GDM1 (cell line): ENCODE measurements around the gene BMP4.

ENCODE experiments used
- DNase-seq: peaks from one replicate; lab custom pipeline; 2025; lab: John Stamatoyannopoulos, UW

The BMP4 gene

DNA sequence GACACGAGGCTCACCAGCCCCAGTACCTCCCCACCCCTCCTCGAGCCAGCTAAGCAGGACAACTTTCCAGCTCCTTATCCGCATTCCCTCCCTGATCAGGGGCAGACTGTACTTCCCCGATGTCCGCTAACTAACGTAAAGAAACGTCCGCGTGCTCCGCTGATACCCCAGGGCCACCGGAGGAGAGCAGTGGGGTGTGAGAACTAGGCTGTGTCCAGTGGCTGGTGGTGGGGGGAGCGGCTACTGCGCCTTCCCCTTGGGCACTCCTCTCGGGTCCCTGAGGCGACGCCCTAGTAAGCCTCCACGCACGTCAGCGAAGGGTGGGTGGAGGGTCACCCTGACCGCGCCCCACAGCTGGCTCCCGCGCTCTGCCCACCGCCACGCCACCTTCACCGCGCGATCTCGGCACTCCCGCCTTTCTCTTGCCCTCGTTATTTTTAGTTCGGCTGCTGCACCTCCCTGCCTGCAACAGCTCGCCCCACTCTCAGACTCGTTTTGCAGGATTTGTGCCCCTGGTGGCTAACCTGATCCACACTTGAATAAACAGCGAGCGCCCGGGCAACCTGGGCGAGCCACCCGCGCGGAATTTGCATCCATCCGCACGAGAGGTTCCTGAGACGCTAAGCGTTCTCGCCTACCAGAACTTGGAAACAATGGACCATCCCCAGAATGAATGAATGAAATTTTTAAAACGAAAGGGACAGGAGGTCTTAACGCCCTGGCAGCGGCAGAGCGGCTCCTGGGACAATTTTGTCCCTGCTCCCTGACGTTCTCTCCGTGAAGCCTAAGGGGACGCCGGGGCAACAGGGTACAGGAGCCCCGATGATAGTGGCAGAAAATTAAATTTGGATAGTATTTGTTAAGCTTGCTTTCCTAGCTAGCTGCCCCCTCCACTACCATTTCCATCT, 6.9 kb upstream of the BMP4 start:
- no peak for DNase-seq

DNA sequence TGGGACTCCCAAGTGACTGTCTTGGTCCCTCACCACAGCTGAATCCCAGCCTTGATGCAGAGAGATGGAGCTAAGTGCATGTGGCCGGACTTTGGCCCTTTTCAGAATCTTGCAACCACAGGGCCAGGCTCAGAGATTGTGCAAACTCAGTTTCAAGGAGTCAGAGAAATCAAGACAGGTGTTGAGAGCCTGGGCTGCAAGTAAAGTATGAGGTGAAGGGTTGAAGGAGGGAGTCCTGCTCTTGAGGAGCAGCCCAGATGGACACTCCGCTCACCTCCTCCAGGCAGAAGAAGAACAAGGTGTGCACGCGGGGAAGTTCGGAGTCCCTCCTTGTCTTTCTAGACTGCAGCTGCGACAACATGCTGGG, 6.3 kb upstream of the BMP4 start:
- DNase-seq: no peak

- no peak for DNase-seq
Observed at GRCh38 chr14:53958628-53959027, 2.0 kb upstream of the BMP4 start.

DNA sequence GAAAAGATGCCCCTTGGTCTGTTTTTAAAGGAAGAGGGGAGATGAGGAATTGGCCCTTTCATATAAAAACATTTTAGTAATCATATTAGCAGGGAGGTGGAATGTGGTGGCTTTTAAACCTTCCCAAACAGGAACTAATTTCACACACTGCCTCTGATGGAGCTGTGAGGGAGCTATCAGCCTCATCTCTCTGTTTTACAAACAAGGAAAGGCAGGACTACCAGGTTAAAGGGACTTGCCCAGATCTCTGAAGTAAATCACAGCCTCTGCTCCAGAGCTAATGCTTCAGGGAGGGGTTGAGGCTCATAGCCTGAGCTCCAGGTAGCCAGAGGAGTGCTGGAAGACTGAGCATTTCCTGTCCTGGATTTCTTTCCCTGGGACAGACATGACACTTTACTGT, 1.1 kb upstream of the BMP4 start:
- DNase-seq: no peak

DNA sequence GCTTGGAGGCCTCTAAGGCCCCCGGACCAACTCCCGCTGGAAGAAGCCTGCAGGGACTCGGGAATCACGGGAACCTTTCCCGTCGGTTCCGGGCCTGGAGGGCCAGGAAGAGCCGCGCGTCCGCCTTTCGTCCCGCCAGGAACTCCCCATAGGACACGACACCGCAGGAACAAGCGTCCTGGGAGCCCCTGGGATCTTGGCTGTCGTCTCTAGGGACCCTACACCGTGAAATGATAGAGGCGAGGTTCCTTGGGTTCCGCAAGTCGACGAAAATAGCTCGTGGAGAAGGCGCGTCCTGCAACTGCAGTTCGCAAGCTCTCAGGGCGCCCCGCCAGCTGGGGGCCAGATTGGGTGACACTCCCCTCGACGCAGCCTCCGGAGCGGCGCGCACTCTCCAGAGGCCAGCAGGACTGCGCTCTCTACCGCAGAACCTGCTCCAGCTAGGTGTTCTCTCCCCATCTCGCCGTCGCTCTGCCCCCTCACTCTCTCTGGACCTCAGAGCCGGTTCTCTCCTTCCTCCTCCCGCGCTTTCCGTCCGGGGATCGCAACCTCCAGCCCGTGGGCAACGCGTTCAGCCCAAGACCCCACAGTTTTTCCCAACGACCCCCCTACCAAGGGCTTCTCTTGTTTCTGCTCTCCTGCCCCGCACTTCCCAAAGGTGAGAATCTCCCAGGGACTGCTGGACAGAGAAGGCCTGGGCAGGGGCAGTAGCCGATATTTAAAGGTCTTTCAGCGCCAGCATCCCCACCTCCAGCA, 776 bp downstream of the BMP4 start:
- no peak for DNase-seq

DNA sequence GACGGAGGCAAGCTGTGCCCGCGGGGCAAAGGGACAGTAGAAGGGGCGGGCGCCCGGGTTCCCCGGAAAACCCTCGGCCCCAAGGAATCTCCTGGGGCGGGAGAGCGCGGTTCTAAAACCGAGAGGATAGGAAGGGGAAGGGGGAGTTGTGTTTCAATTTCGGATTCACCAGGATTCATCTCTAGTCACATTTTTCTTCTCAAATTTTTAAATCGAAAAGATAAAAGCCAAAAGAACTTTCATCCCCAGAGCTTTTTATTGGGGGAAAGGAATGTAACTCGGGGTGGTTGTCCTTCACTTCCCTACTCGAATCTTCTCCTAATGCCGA, 1.4 kb downstream of the BMP4 start:
- DNase-seq: no peak

GRCh38 chr14:53954551-53955228, 1.9 kb downstream of the BMP4 start:
- no peak for DNase-seq

DNA sequence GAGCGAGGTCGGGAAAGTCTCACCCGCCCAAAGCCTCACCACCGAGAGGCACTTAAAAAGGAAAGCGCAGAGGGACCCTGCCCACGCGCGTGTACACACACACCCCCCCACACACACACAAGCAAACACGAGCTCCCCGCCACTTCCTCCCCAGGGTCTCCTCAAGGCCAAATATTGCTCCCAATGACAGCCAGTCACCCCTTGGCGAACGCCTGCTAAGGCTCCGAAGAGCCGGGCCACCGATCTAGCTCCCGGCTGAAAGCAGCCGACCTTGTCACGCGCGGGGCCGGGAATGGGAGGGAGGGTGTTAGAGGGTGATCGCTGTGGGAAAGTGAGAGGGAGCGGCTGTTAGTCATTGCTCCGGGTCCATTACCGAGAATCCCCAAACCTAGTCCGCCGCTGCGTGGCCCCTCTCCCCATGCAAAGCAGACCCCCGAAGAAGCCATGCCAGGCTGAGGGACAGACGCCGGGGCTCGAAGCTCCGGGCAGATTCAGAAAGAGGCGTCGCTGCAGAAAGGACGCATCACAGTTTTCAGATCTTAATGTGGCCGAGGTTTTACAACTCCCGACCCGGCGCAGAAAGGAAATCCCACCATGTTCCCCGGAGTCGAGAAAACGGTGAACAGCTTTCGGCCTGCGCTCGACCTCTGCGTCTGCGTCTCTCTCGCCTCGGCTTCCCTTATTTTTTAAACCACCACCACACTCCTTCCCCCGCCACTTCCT, 2.6 kb downstream of the BMP4 start:
- no peak for DNase-seq

DNA sequence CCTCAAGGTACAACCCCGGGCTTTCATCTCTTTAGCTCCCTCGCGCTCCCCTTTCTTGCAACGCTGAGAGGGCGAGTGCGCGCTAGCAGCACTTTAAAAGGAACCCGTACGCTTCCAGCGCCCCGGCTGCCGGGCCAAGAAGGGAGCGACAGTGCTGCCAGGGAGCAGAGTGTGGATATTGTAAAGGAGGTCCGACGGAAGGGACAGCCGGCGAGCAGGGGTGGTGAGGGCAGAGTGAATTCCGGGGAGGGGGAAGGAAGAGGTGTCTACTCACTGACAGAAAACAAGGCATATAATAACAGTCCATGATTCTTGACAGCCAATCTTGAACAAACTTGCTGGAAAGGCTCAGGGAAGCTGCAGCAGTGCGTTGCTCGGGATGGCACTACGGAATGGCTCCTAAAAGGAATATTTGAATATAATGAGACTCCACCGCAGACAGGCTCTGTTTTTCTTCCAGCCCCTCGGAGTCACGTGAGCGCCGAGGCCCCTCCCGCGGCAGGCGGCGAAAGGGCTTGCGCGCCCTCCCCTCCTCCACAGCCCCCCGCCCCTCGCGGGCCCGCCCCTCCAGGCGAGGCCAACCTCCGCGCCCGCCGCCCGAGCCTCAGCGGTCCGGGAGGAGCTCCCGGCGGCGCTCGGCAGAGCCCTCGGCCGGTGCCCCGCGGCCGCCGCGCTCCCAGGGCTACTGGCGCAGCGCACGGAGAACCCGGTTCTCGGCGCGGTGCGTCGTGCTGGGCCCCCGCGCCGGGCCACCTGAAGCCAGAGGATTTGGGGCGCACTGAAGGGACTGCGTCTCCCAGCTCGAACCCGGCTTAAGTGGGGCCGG, 3.4 kb downstream of the BMP4 start:
- no peak for DNase-seq

DNA sequence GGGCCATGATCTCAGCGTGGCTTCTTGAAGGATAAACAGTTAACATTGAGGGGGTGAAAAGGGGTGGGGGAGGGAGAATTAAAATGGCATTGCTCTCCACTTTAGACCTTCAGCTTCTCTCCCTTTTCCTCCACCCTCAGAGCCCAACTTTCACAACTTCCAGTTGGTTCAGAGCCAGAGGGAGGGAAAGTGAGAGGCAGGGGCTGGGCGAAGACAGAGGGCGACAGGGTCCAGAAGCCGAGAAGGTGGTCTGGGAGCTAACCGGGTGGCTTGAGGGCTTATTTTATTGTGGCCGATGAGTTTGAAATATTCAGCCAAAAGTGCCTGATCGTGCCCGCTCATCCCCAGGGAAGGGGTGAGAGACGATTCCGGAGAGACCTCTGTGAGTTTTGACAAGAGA, 4.1 kb downstream of the BMP4 start:
- DNase-seq: no peak

- DNase-seq: no peak
Observed at GRCh38 chr14:53951627-53952303, 4.9 kb downstream of the BMP4 start.

DNA sequence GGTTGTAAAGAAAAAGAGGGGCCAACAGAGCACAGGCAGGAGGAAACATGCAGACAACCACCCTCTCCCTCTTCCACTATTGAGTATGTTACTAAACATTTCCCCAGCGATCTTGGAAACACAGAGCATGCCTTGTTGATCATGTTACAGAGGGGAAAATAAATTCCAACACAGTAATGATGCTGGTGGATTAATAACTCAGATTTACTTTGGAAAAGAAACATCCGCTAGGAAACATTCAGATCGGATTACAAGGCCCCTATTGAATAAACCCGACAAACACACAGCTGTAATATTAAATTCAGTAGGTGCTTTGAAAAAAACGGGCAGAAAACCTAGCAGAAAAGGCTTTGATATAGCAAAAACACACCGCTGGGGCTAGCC, 5.4 kb downstream of the BMP4 start:
- no peak for DNase-seq

- DNase-seq: no peak
Observed at GRCh38 chr14:53950031-53950793, 6.4 kb downstream of the BMP4 start.

GRCh38 chr14:53949201-53949600, 7.4 kb downstream of the BMP4 start:
- DNase-seq: no peak

DNA sequence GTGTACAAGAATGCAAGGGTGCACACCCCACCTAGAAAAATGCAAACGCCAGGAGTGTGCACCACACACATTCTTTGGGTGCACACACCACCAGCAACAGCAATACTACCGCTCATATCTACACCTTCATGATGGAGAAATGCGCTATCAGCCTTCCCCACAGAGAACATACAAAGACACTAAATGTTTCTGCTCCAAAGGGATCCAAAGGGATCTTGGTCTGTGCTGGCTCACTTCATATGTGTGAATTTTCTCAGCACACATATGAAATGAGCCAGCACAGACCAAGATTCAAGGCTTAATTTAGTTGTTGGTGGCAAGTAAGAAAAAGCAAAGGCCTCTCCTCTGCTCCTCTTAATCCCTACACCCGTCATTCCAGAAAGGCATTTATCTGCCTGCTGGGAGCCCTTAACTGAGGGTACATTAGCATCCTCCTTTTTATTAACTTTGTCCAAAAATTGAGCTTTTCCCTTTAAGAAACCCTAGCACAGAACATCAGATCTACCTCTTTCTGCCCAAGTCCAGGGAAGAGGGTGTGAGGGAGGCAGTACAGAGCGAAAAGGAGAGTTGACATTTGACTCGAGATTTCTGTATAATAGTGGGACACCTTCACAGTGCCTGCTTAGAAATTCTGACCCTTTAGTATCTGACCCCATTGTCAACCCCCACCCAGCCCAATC, 8.3 kb downstream of the BMP4 start:
- DNase-seq: no peak

- DNase-seq: no peak
Observed at GRCh38 chr14:53947452-53948204, 9.0 kb downstream of the BMP4 start.

- no peak for DNase-seq
Observed at GRCh38 chr14:53947094-53947445, 9.6 kb downstream of the BMP4 start.

- no peak for DNase-seq
Observed at GRCh38 chr14:53946404-53947093, 10.1 kb downstream of the BMP4 start.
